Body of pancreas (tissue), 4 donors: ENCODE results near the gene XRCC4. TPM values are rescaled to one million over a fixed set of nuclear protein-coding genes. Genes with fewer than 3 reads are reported as not detected.

Source experiments
- ATAC-seq: fragments of 150-250 bp; one replicate; pipeline ENCODE4 v1.9.1; 2016
- DNase-seq, 4 donors: peaks; one replicate each; pipeline ENCODE4 v3.0.0-alpha.2; 2019
- H3K27ac ChIP-seq, 4 donors: fragments of 200-600 bp; sonication (generic); 1 replicate in 3 of 4; 2 replicates in 1 of 4; pipeline versions ENCODE4 v1.5.1 to v1.6.1; 2016 to 2019; ENCODE audit warnings: mild to moderate bottlenecking in 1 of 4, mixed read lengths in 1 of 4, moderate library complexity in 1 of 4
- H3K27me3 ChIP-seq, 2 donors: fragments of 200-600 bp; sonication (generic); one replicate each; pipeline ENCODE4 v1.6.0; 2016; ENCODE audit warnings: mild to moderate bottlenecking in 1 of 2
- H3K36me3 ChIP-seq, 2 donors: fragments of 200-600 bp; sonication (generic); replicated peaks in 1 of 2; 2 replicates each; pipeline ENCODE4 v1.5.1; 2016; ENCODE audit warnings: low read depth in 2 of 2; ENCODE audit not compliant: insufficient read depth in 1 of 2
- H3K4me1 ChIP-seq: fragments of 200-600 bp; sonication (generic); one replicate; pipeline ENCODE4 v1.6.0; 2016
- H3K4me3 ChIP-seq, 2 donors: fragments of 200-600 bp; sonication (generic); 1 replicate in 1 of 2; 2 replicates in 1 of 2; pipeline ENCODE4 v1.5.1; 2016 to 2019
- H3K9me3 ChIP-seq, 3 donors: fragments of 200-600 bp; sonication (generic); 1 replicate in 2 of 3; 2 replicates in 1 of 3; pipeline ENCODE4 v1.5.1; 2016
- CTCF ChIP-seq, 7 experiments: fragments of 450-650 bp in 4 of 7; fragments of 200-600 bp in 3 of 7; sonication (generic) in 3 of 7; IDR thresholded peaks; one replicate each; pipeline ENCODE4 v1.5.1; 2016 to 2019; ENCODE audit warnings: antibody characterized with exemption in 7 of 7
- POLR2A ChIP-seq, 3 donors: fragments of 450-650 bp; IDR thresholded peaks; one replicate each; pipeline ENCODE4 v1.6.1; 2016; ENCODE audit warnings: antibody characterized with exemption in 3 of 3, mild to moderate bottlenecking in 2 of 3
- WGBS, 2 donors: methylation state at CpG; one replicate each; pipeline ENCODE4 v1.1.5; 2017; 5-methylcytosine and 5-hydroxymethylcytosine counted together
- intact Hi-C: fragments of 100-400 bp; cut with DNase I; formaldehyde crosslinking; loops from one replicate; pipeline ENCODE4 v1.15.1; 2023
- total RNA-seq, 2 donors: library from RNA; depleted of rRNA; stranded (reverse); fragments of >200 nt; gene quantifications; one replicate each; pipeline ENCODE4 v1.1.0, GENCODE V29; 2016

Gene XRCC4
- total RNA-seq, 2 donors from 2014 or later: 0.99 to 4.4 TPM

DNA sequence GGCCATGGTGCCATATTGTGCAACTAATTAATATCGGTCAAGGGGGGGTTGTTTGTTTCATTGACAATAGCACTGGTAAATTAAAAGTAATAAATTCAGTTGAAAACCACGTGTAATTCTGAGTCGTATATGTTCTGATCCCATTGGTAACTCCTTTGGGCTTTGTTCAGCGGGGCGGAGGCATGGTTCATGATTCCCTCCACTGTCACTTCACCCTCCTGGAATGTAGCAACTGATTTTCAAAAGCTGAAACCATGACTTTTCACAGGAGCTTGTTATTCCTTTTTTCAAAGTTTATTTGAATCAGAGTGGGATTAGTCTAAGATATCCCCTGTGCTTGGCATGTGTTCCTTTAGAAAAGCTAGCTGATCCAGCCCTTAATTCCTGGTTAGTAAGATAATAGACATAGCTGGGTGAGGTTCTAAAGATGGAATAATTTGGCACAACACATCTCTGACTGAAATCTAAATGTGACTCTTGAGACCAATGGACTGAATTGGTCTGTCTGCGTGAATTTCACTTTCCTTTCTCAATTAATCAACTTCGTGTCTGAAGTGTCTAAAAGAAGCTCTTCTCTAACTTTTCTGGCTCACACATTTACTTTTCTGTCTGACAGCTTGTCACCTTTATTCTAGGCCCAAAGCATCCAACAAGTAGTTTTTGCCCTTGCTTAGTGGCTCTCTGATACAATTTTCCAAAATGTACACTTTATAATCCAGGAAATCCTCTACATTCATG, 208.5 kb downstream of the XRCC4 start:
- WGBS, 2 donors: 92 to 93% methylated on average over 7 of the region's 7 CpGs
- ATAC-seq (no peak), DNase-seq (no peak)
- intact Hi-C loops: no loop called here
- Histone ChIP-seq H3K36me3 (no peaks in the 10 kb centered on the region), H3K27ac (no peak overlapping the region), H3K4me3 (no peak overlapping the region), H3K27me3 (no peaks in the 10 kb centered on the region), H3K9me3 (no peaks in the 10 kb centered on the region), H3K4me1 (no peaks in the 10 kb centered on the region)
- TF ChIP-seq CTCF (IDR thresholded peaks at IDR 0.05) (no peak), POLR2A (IDR thresholded peaks at IDR 0.05) (no peak)

DNA sequence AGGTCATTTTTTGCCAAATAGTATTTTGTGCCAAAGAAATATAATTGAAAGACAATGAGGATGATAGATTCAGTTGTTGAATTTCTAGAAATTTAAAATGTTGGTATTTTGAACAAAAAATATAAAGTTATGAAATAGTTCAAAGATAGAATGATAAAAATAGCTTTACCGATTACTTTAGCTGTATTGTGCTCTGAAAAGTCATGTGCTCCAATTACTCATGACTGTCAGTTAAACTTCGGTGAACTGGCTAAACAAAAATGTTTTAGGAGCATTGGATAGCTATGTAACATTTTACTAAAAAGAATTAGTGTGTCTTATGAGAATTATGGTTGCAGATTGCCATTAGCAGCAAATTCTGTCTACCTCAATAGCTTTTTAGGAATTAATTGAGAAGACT, 216.9 kb downstream of the XRCC4 start:
- Histone ChIP-seq H3K9me3 (peaks cover 0 to 2% (median 0%) of the 10 kb centered on the region in 3 donors), H3K36me3 (no peaks in the 10 kb centered on the region), H3K27me3 (no peaks in the 10 kb centered on the region), H3K4me3 (no peak overlapping the region), H3K4me1 (peaks cover 7% of the 10 kb centered on the region), H3K27ac (no peak overlapping the region)
- intact Hi-C loops: no loop called here
- no peak for ATAC-seq
- no peak for TF ChIP-seq POLR2A (IDR thresholded peaks at IDR 0.05)
- 27 to 43% methylated on average over 2 of the region's 2 CpGs for whole genome bisulfite sequencing, 2 donors
- no peak for DNase-seq

GRCh38 chr5:83299353-83299752, 222.0 kb downstream of the XRCC4 start:
- no peaks in the 10 kb centered on the region for H3K27me3 ChIP-seq
- H3K9me3 ChIP-seq: peaks cover 0 to 4% (median 0%) of the 10 kb centered on the region in 3 donors
- no peak for ATAC-seq
- no peak for DNase-seq
- WGBS, 2 donors: 92 to 98% methylated on average over 2 of the region's 2 CpGs
- H3K4me3 ChIP-seq: no peak overlapping the region
- H3K27ac ChIP-seq: no peak overlapping the region
- no peak for TF ChIP-seq POLR2A (IDR thresholded peaks at IDR 0.05)
- no peak for TF ChIP-seq CTCF (IDR thresholded peaks at IDR 0.05)
- H3K36me3 ChIP-seq: no peaks in the 10 kb centered on the region
- intact Hi-C loops: no loop called here
- H3K4me1 ChIP-seq: peaks cover 1% of the 10 kb centered on the region

GRCh38 chr5:83306572-83307241, 229.4 kb downstream of the XRCC4 start:
- no peaks in the 10 kb centered on the region for H3K27me3 ChIP-seq
- H3K4me1 ChIP-seq: no peaks in the 10 kb centered on the region
- peak in 3 of 4 donors; percentile 9 to 74 (median 11) for DNase-seq
- TF ChIP-seq POLR2A (IDR thresholded peaks at IDR 0.05): no peak
- TF ChIP-seq CTCF (IDR thresholded peaks at IDR 0.05): no peak
- no peak overlapping the region for H3K4me3 ChIP-seq
- intact Hi-C loops: no loop called here
- ATAC-seq: peak; percentile 56
- peak overlapping the region in 1 of 4 donors; percentile 61 for H3K27ac ChIP-seq
- no peaks in the 10 kb centered on the region for H3K9me3 ChIP-seq
- no peaks in the 10 kb centered on the region for H3K36me3 ChIP-seq
- WGBS, 2 donors: 50 to 57% methylated on average over 3 of the region's 3 CpGs

GRCh38 chr5:83312663-83313062, 235.3 kb downstream of the XRCC4 start:
- Histone ChIP-seq H3K9me3 (no peaks in the 10 kb centered on the region), H3K27ac (peak overlapping the region in 1 of 4 donors; percentile 34), H3K27me3 (no peaks in the 10 kb centered on the region), H3K4me3 (no peak overlapping the region), H3K36me3 (no peaks in the 10 kb centered on the region), H3K4me1 (no peaks in the 10 kb centered on the region)
- intact Hi-C loops: no loop called here
- 66 to 85% methylated on average over 2 of the region's 2 CpGs for WGBS, 2 donors
- ATAC-seq (no peak), DNase-seq (peak in 1 of 4 donors; percentile 33)
- TF ChIP-seq CTCF (IDR thresholded peaks at IDR 0.05) (no peak), POLR2A (IDR thresholded peaks at IDR 0.05) (no peak)
